Activated T-helper 1 cell treated with anti-CD3 and anti-CD28 coated beads, Interleukin-2, amount 50 U/mL, for 16 hours (primary cell): ENCODE results near the gene JPT2.
A peak's percentile ranks its signal among the peaks of the same experiment; 100 is the strongest.

Source experiments
- DNase-seq, 2 donors: peaks; one replicate each; pipeline ENCODE4 v3.0.0-alpha.2; 2020; ENCODE audit warnings: low read depth in 1 of 2, low spot score in 1 of 2

Gene JPT2

DNA sequence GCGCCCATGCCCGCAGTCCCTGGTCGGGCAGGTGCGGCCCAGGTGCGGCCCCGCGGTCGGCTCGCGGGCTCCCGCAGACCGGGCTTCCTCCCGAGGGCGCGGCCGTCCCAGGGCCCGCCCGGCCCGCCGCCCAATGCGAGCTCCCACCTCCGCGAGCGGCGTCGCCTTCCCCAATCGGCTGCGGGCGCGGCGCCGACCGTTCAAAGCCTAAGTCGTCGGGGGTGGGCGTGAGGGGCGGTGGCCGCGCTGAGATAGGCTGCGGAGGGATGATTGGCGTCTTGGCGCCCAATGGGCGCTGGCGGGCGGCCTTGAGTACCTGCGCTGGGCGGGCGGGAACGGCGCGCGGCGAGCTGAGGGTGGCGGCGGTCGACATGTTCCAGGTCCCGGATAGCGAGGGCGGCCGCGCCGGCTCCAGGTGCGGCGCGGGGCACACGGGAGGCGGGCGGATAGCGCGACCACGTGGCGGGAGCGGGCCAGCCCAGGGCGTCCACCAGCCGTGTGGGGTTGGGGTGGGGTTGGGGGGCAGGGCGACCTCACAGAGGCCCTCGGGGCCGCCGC lies at the start of gene JPT2:
Gene JPT2 (plus strand): TSS at position 338 of the 558 bp plus-strand sequence. CDS start 34 bp downstream, at position 372.
- peak; percentile 90 to 94 for DNase-seq

- DNase-seq = no peak
These were observed 47.4 kb upstream of the JPT2 start for GRCh38 chr16:1630450-1631213.

DNA sequence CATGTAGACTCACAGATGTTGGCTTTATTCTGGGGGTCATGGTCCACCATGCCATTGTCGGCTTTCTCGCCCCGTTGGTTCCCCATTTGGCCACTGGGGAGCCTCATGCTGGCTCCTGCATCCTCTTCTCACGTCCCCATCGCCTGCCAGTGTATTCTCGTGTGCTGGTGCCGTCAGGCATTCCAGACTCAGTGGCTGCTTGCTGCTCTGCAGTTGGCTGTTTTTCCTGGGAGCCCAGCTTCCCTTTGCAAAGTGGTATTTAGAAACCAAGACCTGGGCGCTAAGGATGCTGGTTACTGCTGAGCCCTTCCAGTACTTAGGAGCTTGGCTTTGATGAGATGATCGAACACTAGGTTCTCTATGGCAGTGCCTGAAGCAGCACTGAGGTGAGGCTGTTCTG lies 46.8 kb upstream of the JPT2 start:
- no peak for DNase-seq

- DNase-seq = no peak
These were observed 46.0 kb upstream of the JPT2 start for GRCh38 chr16:1631931-1632637.

DNA sequence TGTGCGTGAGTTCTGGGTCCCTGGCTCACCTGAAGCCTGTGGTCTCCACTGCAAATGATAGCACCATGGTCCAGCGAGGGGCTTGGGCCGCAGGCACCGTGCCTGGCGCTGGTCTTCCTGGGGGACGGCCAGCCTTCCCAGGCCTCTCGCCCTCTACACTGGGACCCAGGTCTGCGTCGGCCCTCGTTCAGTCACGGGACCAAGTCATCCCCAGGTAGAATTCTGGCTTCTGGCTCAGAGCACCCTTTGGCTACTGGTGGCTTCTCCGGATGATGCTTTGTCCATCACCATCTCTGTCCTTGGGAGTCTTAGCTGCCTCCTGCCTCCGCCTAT lies 45.5 kb upstream of the JPT2 start:
- DNase-seq = no peak

DNA sequence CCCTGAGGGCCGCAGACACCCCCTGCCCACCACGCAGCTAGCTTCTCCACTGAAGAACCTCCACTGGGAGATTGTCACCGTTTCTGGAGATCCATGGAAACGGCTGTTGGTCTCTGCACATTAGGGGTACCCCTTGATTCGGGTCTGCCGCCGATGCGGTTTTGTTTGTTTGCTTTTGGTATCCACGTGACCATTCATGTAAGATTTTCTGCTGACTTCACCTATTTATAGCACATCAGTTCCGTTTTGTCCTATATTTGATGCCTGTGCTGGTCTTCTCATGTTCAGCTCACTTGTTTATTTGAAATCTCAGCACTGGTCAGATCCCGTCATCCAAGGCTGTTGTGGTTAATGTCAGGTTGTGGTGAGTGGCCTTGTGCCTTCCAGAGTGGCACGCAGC lies 44.8 kb upstream of the JPT2 start:
- DNase-seq = no peak

- DNase-seq = no peak
These were observed 43.5 kb upstream of the JPT2 start for GRCh38 chr16:1634541-1634940.

- no peak for DNase-seq
These were observed 43.0 kb upstream of the JPT2 start for GRCh38 chr16:1635070-1635469.

GRCh38 chr16:1637526-1637925 lies 40.6 kb upstream of the JPT2 start:
- no peak for DNase-seq

DNA sequence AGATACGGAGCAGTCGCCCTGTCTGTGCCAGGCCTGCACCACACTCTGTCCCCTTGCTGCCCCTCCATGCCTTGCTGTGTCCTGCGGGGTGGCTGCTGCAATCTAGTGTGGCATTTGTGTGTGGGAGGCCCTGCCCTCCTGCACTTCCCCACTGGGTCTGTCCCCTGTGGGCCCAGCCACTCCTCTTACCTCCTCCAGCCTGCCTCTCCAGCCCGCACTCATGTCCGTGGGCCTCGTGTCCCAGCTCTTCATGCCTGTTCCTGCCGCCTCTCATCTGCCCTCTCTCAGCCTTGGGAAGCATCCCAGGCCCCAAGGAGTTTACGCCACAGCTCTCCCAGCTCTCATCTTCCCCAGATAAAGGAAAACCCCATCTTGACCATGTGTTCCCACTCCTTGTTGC lies 39.3 kb upstream of the JPT2 start:
- no peak for DNase-seq

DNA sequence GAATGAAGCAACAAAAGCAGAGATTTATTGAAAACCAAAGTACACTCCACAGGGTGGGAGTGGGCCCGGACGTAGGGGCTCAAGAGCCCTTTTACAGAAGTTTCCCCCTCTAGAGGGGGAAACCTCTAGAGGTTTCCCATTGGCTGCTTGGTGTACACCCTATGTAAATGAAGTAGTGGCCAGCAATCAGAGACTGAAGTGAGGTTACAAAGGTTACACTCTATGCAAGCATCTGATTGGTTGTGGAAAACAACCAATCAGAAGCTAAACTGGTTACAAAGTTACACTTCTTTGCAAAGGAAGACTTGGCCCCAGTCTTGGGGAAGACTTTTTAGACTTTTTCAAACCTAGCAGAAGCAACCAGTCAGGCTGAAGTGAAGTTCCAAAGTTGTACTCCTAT lies 38.8 kb upstream of the JPT2 start:
- DNase-seq = no peak

- no peak for DNase-seq
These were observed 38.2 kb upstream of the JPT2 start for GRCh38 chr16:1639860-1640259.

- DNase-seq = no peak
These were observed 37.7 kb upstream of the JPT2 start for GRCh38 chr16:1640261-1640941.

DNA sequence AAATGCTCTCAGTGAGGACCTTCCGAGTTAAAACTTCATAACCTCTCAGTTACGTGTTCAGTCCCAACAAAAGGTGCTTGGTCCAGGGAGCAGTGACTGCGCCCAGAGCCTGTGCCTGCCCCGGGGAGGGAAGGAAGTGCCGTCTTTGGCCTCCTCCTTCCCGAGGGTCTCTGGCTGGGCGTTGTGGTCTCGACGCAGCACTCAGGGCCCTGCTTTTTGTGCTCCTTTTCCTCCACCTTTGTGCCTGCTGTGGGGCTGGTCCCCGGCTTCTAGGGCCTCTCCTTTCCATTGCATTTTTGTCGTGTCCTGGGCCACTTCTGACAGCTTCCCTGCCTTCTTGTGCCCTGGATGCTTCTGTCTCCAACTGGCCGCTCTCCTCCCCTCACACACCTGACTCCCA lies 36.8 kb upstream of the JPT2 start:
- no peak for DNase-seq

DNA sequence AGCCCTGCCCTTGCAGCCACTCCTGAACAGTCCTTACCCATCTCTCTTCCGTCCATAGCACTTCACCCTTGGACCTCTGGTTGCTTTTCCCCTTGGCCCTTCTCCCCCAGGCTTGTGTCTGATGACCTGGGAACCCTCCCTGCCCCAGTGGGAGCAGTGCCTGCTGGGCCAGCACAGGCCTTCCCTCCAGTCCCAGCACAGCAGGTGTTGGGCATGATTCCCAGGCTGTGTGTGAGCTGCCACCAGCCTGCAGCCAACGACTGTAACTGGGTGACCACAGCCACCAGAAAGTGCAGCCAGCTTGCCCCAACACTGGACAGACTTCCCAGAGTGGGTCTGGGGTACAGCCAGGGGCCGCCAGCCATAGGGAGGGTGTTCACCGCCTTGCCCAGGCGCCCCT lies 35.9 kb upstream of the JPT2 start:
- no peak for DNase-seq

GRCh38 chr16:1642753-1643152 lies 35.3 kb upstream of the JPT2 start:
- DNase-seq = no peak

GRCh38 chr16:1643521-1643920 lies 34.6 kb upstream of the JPT2 start:
- no peak for DNase-seq

DNA sequence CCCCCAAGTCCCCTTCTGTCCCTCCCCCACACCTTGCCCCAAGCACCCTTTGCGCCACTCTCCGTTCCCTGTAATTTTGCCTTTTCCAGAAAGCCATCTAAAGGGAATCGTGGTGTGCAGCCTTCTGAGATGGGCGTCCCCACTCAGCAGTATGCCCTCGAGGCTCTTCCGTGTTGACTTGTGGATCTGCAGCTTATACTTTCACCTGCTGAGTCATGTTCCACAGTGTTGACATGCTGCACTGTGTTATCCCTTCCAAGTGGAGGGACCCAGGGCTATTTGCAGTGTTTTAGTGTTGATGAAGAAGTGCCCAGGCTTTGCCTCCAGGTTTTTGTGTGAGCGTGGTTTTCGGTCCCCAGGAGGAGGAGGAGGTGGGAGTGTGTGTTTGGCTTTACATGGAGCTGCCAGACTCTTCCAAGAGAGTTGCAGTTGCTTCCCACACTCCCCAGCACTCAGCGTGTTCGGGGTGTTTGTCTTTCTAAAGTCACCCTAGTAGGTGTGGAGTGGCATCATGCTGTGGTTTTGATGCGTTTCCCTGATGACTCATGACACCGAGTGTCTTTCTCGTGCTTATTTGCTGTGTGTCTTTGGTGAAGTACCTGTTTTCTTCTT lies 32.1 kb upstream of the JPT2 start:
- peak in 1 of 2 donors; percentile 4 for DNase-seq

- DNase-seq = no peak
These were observed 30.2 kb upstream of the JPT2 start for GRCh38 chr16:1647856-1648255.

DNA sequence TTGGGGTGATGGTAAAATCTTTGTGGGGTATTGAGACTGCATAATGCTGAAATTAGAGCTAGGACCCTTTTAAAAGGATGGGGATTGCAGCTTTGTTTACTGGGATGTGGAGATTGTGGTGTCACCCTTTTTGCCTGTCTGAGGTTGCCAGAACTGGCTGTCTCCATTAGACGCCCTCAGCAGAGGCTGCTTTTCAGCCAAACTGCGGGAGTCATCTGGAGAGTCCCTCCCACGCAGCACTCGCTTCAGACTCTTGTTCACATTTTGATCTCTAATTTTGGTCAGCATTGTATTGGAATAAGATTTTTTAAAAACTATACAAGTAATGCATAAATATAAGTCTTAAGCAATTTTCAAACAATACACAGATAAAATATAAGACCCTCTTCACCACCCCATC lies 27.9 kb upstream of the JPT2 start:
- no peak for DNase-seq

GRCh38 chr16:1651094-1651973 lies 26.7 kb upstream of the JPT2 start:
- no peak for DNase-seq
